Measurements from ENCODE around the gene GRID1.

GRCh38 chr10:85615556-85615955 is 751.0 kb downstream of the GRID1 start:
- TF ChIP-seq CTCF (tag by site-specific recombination; IDR thresholded peaks at IDR 0.05) (no peak), ZNF776 (tag by site-specific recombination; IDR thresholded peaks at IDR 0.05; ENCODE audit: borderline replicate concordance) (no peak), KLF16 (tag by site-specific recombination; IDR thresholded peaks at IDR 0.05) (no peak), ZNF140 (tag by site-specific recombination; IDR thresholded peaks at IDR 0.05) (no peak), ZNF223 (tag by site-specific recombination; IDR thresholded peaks at IDR 0.05) (no peak), ZBTB7A (tag by site-specific recombination; IDR thresholded peaks at IDR 0.05; ENCODE audit: low read depth) (no peak), ZNF280D (tag by site-specific recombination; IDR thresholded peaks at IDR 0.05) (no peak), ZNF169 (tag by site-specific recombination; IDR thresholded peaks at IDR 0.05) (no peak), PBX3 (CRISPR knock-in tag; IDR thresholded peaks at IDR 0.05) (no peak), ZNF433 (tag by site-specific recombination; IDR thresholded peaks at IDR 0.05; ENCODE audit: low read depth) (no peak), GLI4 (tag by site-specific recombination; IDR thresholded peaks at IDR 0.05) (no peak)
